Measurements from ENCODE around the gene CCL1. TPM values are rescaled to one million over a fixed set of nuclear protein-coding genes. Genes with fewer than 3 reads are reported as not detected.

The CCL1 gene
- polyA plus RNA-seq, 1 of the 3 experiments (the other 2 are of a cell fraction) = not detected

DNA sequence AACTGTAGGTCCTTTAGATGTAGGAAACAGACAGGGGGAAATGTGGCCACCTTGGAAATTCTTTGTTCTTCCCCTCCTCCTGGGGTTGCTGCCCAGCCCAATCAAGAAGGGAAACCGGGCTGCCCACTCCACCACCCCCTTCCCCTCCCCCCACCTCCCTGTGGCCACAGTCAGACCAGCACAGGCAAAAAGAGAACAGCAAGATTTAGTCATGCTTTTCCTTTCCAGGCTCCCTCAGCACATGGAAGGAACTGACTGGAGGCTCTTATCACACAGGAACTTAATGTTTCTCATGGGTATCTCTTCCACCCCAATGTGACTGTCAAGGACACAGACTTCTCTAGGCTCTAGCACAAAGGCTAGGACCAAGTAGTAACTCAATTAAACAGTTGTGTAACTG, 3.0 kb upstream of the CCL1 start (continued):
- no peak for TF ChIP-seq EP300 (IDR thresholded peaks at IDR 0.05; ENCODE audit: borderline replicate concordance in 1 of 2, low read depth in 1 of 2, low read length in 1 of 2)
- no peak for TF ChIP-seq SIN3A (IDR thresholded peaks at IDR 0.05; ENCODE audit: borderline replicate concordance, low read depth, low read length)
- TF ChIP-seq NRF1 (IDR thresholded peaks at IDR 0.05; ENCODE audit: low read depth, low read length) = no peak
- TF ChIP-seq FOXM1 (IDR thresholded peaks at IDR 0.05; ENCODE audit: low read depth) = no peak
- TF ChIP-seq REST (IDR thresholded peaks at IDR 0.05; ENCODE audit: low read depth, low read length) = no peak
- no peak for TF ChIP-seq RAD21 (IDR thresholded peaks at IDR 0.05; ENCODE audit: low read length)
- no peak for TF ChIP-seq RXRA (IDR thresholded peaks at IDR 0.05; ENCODE audit: borderline replicate concordance, low read depth)
- TF ChIP-seq ELF1 (IDR thresholded peaks at IDR 0.05) = no peak
- TF ChIP-seq CHD2 (IDR thresholded peaks at IDR 0.05; ENCODE audit: low read length, partially characterized antibody) = no peak

DNA sequence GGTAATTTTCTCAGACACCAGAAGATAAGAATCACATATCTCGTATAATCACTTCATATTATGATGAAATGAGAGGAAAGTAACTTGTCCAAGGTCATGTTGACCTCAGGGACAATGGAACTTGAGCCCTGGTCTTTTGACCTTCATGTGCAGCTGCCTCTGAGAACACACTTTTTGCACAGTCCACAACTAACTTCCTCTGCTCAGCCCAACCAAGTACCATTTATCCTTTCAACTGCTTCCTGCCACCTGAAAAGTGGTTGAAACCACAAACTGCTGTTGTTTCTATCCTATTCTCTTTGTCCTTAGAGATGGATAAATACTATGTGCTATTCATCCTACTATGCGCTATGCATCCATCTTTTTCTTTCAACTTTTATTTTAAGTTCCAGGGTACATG, 2.3 kb upstream of the CCL1 start:
- H3K36me3 ChIP-seq (replicated peaks in 1 of 2; ENCODE audit: control insufficient read depth in 1 of 2, insufficient read depth in 2 of 2, low read length in 1 of 2) = no peaks in the 10 kb centered on the region
- H3K9me2 ChIP-seq = no peaks in the 10 kb centered on the region
- no peaks in the 10 kb centered on the region for H3K4me1 ChIP-seq (ENCODE audit: control insufficient read depth in 1 of 2, insufficient read depth in 2 of 2, low read depth in 1 of 2, low read length in 1 of 2)
- no peak for TF ChIP-seq RFX5 (IDR thresholded peaks at IDR 0.05; ENCODE audit: low read length)
- no peak for TF ChIP-seq CHD2 (IDR thresholded peaks at IDR 0.05; ENCODE audit: low read length, partially characterized antibody)
- TF ChIP-seq FOXM1 (IDR thresholded peaks at IDR 0.05; ENCODE audit: low read depth) = no peak
- no peak for TF ChIP-seq REST (IDR thresholded peaks at IDR 0.05; ENCODE audit: low read depth, low read length)
- CTCF ChIA-PET = interaction anchor here (2.4 kb wide), 1 partner anchor 165 kb away, joined by 12 read pairs; no protein-coding TSS in a partner anchor
- H3K9me3 ChIP-seq = no peaks in the 10 kb centered on the region
- H3F3A ChIP-seq (replicated peaks; ENCODE audit: insufficient read depth) = no peaks in the 10 kb centered on the region
- 25% methylated on average over 2 of the region's 2 CpGs for WGBS (ENCODE audit: low lambda C conversion rate)
- H3K27ac ChIP-seq (ENCODE audit: low read depth in 2 of 2, low read length in 1 of 2) = no peak overlapping the region
- no peak overlapping the region for H3K4me3 ChIP-seq (ENCODE audit: low read depth in 2 of 2, low read length in 1 of 2)
- no peak overlapping the region for H2AFZ ChIP-seq (ENCODE audit: low read depth)
- H3K9ac ChIP-seq = no peak overlapping the region
- DNase-seq = no peak
- H3K79me2 ChIP-seq (ENCODE audit: insufficient read depth) = no peaks in the 10 kb centered on the region
- no peak overlapping the region for H3K4me2 ChIP-seq
- H4K20me1 ChIP-seq (ENCODE audit: insufficient read depth) = no peaks in the 10 kb centered on the region
- no peaks in the 10 kb centered on the region; the same call in 1 of the 2 replicates for H3K27me3 ChIP-seq (ENCODE audit: insufficient read depth)
- POLR2A ChIA-PET = no interaction called here

Data from SK-N-SH (cell line).